SIG-M5 treated with dmso at 0.1 percent for 504 hours (cell line): Measurements from ENCODE around the gene SPATS2.
"Not testable (repeated sequence)": the region's sequence is repeated elsewhere in the genome, so short reads cannot be mapped to it uniquely, and the experiment has no call there.

ENCODE experiments used
- DNase-seq: peaks from one replicate; lab custom pipeline; 2025; ENCODE audit not compliant: unreplicated experiment; lab: John Stamatoyannopoulos, UW

Gene SPATS2

DNA sequence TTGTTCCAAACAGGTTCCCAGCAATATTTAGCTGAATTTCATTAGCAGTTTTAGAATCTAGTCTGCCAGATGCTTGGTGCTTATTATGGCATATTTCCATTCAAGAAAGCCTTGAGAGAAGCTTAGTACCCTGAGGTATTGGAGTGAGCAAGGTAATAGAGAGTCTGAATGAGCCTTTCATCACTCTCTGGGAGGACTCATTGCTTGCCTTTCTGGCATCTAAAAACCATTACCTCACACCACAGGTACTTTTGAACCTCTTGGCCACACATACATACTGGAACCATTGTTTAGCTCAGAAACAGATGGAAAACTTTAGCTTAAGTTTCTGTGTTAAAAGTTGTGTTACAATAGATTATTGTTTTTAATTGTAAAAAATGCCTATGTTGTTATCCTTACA is 144.1 kb downstream of the SPATS2 start:
- DNase-seq = no peak

DNA sequence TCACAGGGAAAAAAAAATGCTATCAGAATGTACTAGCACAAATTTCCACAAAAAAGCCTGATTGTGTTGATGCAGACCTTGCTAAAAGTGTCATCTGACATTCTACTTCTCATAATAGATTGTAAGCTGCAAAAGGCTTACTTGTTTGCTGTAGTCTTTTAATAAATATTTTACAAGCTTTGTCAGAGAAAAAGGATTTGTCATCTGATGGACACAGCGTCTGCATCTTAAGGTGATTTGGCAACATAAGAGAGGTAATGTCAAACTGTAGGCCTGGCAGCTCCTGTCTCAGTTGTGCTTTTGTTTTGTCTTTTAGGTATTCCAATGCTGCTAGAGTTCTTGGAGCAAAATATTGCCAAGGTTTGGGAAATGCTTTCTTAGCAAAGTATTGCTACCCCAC is 145.3 kb downstream of the SPATS2 start:
- no peak for DNase-seq

DNA sequence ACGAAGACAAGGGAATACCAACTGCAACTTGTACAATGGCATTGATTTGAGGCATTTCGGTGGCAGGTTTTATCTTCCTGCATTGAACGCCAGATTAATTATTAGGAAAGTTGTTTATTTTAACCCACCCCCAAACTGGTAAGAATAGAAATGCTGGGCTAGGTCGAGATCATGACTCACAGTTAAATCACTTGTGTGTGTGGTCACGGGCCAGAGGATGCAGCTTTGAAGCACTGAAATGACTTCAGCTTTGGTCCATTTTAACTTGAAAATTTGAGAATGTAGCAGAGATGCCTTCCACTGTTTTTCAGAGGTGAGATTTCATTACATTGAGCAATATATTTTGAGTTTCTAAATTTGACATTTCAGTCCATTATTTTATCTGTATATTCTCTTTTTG is 148.0 kb downstream of the SPATS2 start:
- DNase-seq = no peak

DNA sequence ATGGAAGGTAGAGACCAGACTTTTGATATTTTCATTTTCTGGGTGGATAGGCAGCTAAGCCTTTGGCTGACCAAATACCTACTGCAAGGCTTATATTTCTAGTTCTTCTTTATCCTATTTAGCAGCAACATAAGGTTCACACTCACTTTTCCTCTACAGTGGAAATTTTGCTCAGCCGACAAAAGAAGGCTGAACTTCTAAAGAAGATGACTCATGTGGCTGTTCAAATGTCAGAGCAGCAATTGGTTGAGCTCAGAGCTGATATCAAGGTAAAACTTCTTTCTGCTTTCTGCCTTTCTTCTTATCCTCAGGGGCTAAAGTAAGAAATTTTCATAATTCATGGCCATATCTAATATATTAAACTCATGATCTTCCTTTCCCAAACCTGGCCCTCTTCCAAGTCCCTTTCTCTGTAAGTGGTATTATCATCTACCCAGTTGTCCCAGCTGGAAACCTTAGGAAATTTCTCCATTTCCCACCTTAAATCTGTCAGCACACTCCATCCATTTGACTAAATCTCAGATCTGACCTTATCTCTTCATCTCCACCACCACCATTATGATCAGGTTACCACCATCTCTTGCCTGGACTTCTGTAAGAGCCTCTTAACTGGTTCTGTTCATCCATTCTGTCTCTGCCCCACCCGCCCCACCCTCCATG is 151.8 kb downstream of the SPATS2 start:
- DNase-seq = no peak

DNA sequence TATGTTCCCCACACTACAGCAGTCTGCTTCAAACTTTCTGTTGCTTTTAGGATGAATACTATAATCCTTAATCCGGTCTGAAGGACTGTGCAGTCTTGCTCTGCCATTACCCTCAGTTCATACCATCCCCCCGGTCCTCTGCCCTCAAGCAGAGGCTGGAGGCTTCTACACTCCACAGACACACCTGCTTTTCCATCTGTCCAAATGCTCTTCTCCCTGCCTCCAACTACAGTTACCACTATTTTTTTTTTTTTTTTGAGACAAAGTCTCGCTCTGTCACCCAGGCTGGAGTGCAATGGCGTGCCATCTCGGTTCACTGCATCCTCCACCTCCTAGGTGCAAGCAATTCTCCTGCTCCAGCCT is 152.3 kb downstream of the SPATS2 start:
- no peak for DNase-seq

DNA sequence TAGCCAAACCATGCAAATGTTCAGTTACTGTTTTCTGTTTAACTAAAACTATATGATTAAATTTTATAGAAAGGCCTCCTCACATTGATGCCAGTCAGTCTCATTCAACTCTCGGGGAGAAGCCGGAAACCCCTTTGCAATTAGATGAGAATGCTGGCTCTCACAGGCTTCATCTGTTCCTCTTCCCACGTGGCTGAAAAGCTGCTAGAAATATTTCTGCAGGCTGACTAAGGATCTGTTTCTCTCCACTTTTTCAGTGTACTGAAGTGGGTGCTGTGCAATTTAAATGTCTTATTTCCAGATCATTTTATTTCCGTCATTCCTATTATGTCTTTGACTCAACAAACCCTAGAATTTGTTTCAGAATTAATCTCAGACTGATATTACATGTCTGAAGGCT is 154.1 kb downstream of the SPATS2 start:
- DNase-seq = no peak

DNA sequence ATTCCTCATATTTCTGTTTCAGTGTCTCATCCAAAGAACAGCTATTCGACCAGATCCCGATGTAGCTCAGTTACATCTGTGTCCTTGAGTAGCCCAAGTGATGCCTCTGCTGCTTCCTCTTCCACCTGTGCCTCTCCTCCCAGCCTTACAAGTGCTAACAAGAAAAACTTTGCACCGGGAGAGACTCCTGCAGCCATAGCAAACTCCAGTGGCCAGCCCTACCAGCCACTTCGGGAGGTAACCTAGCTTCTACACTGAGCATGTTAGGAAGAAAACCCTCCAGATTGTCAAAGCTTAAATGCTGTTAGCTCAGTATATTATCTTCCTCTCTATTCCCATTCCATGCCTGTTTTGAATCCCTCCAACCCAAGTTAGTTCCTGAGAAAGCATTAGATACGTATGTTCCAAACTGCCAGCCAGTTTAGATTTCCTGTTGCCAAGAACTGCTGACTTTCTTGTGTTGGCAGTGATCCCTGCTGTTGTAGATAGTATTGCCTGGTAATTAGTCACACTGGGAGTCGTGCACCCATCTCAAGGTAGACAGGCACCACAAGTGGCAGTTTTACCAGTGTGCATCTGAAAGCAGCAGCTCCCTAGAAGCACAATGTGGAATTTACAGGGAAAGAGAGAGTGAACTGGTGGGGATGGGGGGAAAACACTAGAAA is 157.5 kb downstream of the SPATS2 start:
- DNase-seq = no peak

DNA sequence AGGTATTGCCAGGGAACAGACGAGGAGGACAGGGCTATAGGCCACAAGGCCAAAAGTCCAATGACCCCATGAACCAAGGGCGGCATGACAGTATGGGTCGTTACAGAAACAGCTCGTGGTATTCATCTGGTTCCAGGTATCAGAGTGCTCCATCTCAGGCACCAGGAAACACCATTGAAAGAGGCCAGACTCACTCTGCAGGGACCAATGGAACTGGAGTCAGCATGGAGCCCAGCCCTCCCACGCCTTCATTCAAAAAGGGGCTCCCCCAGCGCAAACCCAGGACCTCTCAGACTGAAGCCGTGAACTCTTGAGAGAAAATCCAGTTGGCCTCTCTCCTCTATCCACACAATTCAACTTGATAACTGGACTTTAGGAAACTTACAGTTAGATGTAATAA is 158.7 kb downstream of the SPATS2 start:
- DNase-seq = no peak

DNA sequence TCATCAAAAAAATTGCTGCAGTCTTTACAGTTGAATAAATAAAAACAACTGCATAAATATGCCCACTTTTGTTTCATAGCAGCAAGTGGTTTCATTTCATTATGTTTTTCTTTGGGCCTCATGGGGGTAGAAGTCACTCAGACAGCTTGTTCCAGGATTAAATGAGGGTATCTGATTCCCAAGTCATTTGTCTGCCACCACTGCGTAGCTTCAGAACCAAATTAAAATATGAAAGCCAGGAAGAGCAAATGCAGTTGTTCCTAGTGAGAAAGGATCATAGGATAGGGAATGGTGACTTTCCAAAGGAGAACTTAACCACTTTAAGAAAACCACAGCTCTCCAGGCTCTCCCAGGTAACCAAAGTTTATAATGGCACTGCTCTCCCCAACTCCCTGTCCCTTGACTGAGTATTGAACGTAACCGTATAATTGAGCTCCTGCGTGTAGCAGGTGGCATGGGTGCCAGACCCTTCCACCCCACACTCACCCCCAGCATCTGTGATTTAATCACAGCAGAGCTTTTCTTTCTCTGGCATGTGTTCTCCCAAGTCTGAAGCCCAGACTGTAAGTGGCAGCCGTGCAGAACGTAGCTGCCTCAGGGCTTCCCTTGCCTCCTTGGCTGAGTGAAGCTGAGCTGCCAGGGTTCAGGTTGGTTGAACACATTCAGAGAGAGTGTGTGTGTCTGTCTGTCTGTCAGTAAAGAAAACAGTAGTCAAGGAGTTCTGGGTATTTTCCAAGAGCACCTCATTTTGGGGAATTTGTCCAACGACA is 160.3 kb downstream of the SPATS2 start:
- no peak for DNase-seq

DNA sequence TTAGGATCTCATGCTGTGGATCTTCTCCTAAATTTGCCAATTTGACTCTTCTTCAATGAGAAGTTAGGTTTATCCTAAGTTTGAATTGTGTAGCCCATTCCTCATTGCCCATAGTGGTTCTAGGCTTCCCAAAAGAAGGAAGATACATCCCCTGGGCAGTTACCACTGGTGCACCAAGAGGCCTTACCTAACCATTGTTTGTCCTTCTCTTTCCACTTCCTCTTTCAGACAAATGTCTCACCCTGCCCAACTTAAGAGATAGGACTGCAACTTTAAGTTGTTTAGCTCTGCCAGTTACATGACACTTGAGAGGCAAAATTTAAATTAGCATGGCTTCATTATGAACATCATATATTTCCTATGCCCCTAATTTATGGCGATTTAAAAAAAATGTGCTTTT is 162.2 kb downstream of the SPATS2 start:
- peak; percentile 74 for DNase-seq

DNA sequence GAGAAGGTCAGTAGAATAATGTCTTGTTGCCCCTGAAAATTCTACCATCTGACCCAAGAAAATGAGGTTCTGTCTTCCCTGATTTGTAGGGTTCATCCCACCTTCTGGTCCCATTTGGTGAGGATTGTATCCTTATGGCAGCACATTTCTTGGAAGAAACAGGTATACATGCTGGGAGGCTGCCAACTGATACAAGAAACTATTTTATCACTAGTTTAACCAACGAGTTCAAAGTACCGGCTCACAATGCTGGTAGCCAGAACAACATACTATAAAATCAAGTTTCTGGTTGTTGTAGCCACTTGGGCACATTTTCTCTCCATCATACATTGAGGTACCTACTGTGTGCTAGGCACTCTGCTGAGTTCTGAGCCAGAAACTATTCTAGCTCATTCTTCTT is 164.5 kb downstream of the SPATS2 start:
- DNase-seq = no peak

DNA sequence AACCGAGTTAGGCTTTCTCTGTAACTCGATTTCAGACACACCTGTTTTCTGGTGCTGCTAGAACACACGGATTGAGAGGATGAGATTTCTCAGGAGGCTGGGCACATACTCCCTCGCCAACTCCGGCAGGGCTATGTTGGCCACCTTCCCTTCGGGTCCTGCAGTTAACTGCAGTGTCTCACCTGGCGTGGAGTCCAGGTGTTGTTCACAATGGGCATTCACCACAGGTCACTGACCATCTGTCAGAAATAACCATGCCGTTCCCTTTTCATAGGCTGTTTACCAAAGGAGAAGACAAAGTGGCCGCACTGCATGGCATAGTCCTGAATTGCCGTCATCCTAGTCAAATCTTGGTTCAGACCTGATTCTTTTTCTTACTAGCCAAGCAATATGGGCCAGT is 166.1 kb downstream of the SPATS2 start:
- DNase-seq = no peak

DNA sequence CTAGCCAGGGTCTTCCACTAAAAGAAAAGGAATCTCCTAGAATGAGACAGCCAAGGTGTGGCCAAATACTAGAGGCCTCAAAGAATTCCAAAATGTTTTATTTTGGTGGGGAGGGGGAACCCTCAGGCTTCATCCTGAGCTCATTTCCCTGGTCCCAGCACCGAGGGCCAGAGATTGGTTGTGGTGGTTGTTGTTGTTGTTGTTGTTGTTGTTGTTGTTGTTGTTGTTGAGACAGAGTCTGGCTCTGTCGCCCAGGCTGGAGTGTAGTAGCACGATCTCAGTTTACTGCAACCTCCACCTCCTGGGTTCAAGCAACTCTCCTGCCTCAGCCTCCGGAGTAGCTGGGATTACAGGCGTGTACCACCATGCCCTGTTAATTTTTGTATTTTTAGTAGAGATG is 166.9 kb downstream of the SPATS2 start:
- not testable (repeated sequence) for DNase-seq

DNA sequence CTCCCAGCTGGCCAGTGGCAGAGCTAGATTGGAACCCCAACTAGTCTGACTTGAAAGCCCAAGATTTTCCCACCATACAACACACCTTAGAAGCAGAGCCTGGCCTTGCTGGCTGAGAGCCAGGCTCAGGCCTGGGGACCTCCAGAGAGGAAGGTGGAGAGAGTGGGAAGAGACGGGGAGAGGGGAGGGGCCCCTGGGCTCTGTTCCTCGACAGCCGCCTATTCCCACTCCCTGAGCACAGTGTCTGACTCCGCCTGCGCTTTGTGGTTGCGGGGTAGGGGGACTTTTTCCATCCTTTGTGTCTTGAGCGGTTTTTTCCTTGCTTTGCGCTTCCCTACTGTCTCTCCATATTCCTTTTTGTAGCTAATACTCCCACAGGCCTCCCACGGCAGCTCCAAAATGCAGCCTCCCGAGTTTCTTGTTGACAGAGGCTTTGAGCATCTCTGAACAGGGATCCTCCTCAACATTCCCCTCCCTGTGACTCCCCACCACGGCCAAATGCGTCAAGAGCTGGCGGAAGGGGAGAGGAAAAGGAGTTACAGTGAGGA is 167.5 kb downstream of the SPATS2 start:
- no peak for DNase-seq

DNA sequence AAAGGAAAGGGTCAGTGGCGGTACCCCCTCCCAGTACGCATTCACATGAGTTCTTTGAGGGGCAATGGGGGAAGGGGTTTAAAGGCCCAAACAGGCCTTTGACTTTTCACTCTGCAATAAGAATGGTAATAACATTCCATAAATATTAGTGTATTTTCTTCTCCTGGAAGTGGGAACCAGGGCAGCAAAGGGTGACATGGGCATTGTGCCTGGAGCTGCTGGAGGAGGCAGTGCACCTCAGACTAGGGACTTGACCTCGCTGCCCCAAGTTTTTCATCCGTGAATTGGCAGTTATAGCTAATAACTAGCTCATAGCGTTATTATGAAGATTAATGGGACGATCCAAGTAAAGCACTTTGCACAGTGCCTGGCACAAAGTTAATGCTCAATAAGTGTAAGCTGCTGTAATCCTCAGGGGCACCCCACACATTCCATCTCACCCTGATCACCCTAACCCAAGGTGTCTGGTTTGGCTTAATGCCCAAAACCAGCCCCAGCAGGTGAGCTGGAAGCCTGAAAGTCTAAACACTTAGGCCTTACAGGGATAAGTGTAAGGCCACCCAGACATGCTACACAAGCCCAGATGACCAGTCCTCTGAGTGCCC is 168.8 kb downstream of the SPATS2 start:
- DNase-seq = no peak

DNA sequence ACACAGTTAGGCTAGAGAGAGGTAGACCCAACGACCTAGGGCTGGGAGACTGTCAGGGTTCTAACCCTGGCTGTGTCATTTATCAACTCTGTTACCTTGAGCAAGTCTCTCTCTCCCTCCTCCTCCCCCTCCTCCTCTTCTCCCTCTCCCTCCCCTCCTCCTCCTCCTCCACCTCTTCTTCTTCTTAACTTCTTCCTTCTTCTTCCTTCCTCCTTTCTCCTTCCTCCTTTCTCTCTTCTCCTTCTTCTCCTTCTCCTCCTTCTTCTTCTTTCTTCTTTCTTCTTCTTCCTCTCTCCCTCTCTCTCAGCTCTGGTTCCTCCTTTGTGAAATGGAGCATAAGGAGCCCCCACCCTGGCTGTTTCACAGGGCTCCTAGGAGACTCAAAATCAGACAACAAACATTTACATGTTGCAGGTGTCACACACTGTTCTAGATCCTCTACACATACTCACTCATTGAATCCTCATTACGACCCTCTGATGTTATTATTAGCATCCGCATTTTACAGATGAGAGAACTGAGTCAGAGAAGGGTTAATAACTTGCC is 169.3 kb downstream of the SPATS2 start:
- DNase-seq = peak; percentile 63

DNA sequence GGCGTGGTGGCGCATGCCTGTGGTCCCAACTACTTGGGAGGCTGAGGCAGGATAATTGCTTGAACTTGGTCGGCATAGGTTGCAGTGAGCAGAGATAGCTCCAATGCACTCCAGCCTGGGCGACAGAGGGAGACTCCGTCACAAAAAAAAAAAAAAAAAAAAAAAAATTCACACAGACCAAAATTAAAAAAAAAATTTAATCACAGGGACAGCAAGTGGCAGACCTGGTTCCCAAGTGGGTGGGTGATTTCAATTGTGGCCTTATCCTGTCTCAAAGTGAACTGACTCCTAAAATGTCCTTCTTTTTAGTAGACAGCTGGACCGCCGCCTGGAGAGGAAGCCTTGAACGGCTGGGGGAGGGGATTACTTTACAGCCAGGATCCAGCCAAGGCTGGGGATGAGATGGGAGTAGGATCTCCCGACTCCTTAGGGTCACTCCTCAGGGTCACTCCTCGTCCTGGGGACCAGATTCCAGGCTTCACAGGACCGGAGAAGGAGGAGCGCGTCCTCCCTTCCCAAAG is 170.0 kb downstream of the SPATS2 start:
- DNase-seq = no peak

DNA sequence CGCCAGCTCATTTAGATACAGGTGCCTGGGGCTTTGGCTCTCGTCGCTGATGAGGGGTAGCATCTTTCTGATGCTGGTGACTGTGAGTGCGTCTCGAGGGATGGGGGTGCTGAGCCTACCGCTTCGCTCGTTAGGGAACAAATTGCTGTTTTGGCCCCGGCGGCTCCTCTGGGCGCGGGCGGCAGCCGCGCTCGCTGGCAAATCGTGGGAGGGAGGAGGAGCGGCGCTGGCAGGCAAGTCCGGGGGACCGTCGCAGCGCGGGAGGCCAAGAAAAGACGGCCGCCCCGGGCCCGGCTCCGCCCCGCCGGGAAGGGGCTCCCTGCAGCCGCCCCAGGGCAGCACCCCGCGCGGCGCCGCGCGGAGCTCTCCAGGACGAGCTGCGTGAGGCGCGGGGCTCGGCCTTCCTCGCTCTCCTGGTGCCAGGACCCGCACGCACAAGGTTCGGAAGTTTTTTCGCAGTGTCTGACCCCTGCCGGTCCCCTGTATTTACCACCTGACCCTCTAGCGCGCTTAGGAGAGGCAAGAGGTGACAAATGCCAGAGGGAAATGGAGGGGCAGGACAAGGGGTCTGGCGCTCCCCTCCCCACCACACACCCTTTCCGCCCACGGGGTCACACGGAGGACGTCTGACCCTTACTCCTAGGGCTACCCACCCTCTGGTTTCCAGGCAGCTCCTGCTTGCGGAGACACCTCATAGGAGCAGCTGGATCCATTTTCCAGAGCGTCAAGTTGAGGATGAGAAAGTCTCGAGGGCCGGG is 170.7 kb downstream of the SPATS2 start:
- peak; percentile 38 for DNase-seq

DNA sequence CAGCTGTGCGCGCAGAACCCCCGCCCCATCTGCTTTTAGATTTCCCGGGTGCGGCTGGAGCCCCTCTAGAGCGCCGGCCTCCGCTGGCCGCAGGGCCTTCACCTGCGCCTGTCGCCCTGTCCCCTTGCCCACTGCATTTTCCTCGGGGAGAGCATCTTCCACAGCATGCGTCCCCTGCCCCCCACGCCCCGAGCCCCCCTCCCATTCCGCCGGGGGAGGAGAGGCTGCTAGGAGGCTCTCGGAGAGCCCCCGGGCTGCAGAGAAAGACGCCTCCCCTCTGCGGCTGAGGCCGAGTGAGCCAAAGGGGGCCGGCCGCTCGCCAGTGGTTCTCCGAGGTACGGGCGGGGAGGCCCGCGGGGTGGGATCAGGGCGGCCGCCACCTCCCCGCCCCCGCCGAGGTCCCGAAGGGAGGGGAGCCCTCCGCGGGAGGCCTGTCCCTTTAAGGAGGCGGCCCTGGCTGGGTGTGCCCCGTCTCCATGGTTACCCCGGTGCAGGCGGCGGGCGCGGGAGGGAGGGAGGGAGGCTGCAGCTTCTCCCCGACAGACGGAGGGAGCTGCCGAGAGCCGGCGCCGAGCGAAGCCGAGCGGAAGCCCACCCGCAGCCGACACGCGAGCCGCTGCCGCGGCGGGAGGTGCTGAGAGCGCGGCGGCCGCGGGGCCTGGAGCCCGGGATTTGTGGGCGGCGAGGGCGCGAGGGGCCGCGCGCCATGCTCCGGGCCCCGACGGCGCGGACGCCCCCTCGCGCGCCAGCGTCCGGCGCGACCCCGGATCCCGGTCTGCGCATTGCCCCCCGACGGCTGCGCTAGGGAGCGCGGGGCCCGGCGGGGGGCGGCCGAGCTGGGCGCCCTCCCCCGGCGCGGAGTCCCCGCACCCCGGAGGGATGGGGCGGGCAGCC is 171.5 kb downstream of the SPATS2 start, which contains the start of gene KCNH3:
KCNH3 (plus strand) TSS at position 521 of the 894 bp plus-strand sequence. CDS start 387 bp downstream, outside the sequence.
- DNase-seq = peak; percentile 78
